ENCODE data around the gene AGPS.
"Not testable (repeated sequence)": the region's sequence is repeated elsewhere in the genome, so short reads cannot be mapped to it uniquely, and the experiment has no call there.

AGPS gene

DNA sequence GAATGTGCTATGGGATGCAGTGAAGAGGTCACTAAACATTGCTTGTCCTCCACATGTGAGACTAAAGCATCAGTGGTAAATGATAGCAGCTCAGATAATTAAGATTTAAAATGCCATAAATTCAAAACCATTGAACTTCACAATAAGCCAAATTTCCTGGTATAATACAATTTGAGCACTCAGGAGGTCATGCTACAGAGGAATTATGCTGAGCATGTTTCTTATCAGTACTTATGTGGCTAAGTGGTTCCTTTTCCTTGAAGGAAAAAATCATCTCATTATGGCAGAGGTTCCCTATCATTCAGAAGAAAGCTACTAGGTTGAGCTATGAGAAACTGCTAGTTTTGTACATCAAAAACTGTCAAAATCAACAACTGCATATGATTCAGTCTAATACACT, 156.6 kb downstream of the AGPS start:
- H3K9me3 ChIP-seq (ENCODE audit: control insufficient read depth, insufficient read depth, low read depth, low read length): no peaks in the 10 kb centered on the region
- CTCF ChIA-PET: interaction anchor here (1.1 kb wide), 1 partner anchor 214 kb away, joined by 4 read pairs; no protein-coding TSS in a partner anchor
- no peaks in the 10 kb centered on the region for H3K4me1 ChIP-seq (ENCODE audit: control insufficient read depth, insufficient read depth, low read length)
- H3K27ac ChIP-seq (ENCODE audit: extremely low read depth, low read depth, low read length): no peak overlapping the region
- POLR2A ChIA-PET: no interaction called here
- H3K36me3 ChIP-seq (ENCODE audit: control insufficient read depth in 2 of 2, insufficient read depth in 1 of 2, low read length in 2 of 2): no peaks in the 10 kb centered on the region
- TF ChIP-seq, protein P1, sequence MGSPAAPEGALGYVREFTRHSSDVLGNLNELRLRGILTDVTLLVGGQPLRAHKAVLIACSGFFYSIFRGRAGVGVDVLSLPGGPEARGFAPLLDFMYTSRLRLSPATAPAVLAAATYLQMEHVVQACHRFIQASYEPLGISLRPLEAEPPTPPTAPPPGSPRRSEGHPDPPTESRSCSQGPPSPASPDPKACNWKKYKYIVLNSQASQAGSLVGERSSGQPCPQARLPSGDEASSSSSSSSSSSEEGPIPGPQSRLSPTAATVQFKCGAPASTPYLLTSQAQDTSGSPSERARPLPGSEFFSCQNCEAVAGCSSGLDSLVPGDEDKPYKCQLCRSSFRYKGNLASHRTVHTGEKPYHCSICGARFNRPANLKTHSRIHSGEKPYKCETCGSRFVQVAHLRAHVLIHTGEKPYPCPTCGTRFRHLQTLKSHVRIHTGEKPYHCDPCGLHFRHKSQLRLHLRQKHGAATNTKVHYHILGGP (tag by site-specific recombination; IDR thresholded peaks at IDR 0.05): no peak
- TF ChIP-seq ZNF664 (tag by site-specific recombination; IDR thresholded peaks at IDR 0.05): no peak
- no peak for TF ChIP-seq ZNF121 (tag by site-specific recombination; IDR thresholded peaks at IDR 0.05)
- no peak for TF ChIP-seq ZNF239 (tag by site-specific recombination; IDR thresholded peaks at IDR 0.05)
- no peak for TF ChIP-seq ZNF544 (tag by site-specific recombination; IDR thresholded peaks at IDR 0.05)
- TF ChIP-seq ZNF791 (tag by site-specific recombination; IDR thresholded peaks at IDR 0.05): no peak
- no peak for TF ChIP-seq SP2 (tag by site-specific recombination; IDR thresholded peaks at IDR 0.05)
- TF ChIP-seq FEZF1 (tag by site-specific recombination; IDR thresholded peaks at IDR 0.05): no peak
- no peak for TF ChIP-seq ZNF416 (tag by site-specific recombination; IDR thresholded peaks at IDR 0.05)
- no peak for TF ChIP-seq ZSCAN16 (tag by site-specific recombination; IDR thresholded peaks at IDR 0.05)
- TF ChIP-seq ZSCAN30 (tag by site-specific recombination; IDR thresholded peaks at IDR 0.05): no peak
- TF ChIP-seq ZNF133 (tag by site-specific recombination; IDR thresholded peaks at IDR 0.05): no peak
- TF ChIP-seq ZNF629 (tag by site-specific recombination; IDR thresholded peaks at IDR 0.05): no peak
- no peak overlapping the region for H3K4me3 ChIP-seq (ENCODE audit: low read depth, low read length)

DNA sequence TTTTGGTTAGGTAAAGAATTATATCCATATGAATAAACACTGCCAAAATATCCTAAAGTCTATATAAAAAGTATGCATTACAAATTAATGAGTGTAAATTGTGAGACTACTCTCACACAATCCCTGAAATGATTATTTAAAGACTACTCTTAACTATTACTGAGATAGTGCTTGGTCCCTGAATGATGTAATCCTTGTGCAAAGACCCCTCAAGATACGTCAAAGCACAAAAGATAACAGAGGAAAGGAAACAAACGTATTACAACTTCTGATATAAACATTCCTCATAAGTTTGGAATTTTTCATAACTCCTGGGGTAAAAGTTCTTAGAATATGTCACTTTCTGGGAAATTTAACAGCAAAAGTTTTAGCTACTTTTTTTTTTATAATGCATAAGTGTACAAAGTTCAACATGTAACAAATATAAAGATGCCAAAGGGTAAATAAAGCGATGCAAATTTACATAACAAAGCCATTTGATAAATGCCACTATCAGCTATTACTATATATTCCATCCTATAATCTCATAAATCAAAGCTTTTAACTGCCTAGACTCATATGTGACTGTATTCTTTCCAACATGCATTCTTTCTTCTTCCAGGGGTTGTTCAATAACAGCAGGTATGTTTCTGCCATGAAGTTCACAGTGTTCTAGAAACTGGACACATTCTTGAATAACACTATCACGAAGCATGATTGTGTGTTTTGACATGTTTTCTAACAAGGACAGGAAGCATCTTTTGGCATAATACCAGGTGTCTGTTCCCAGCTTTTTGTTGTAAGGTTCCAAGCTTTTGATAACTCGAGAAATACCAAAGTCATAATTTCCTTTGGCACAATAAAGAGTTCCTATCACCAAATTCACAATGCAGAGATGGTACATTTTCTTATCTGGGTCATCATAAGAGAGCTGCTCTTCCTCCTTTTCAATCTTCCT, 158.0 kb downstream of the AGPS start:
- ChIA-PET POLR2A (no interaction called here), CTCF (no interaction called here)
- H3K4me3 ChIP-seq (ENCODE audit: low read depth, low read length): no peak overlapping the region
- H3K36me3 ChIP-seq (ENCODE audit: control insufficient read depth in 2 of 2, insufficient read depth in 1 of 2, low read length in 2 of 2): no peaks in the 10 kb centered on the region
- no peaks in the 10 kb centered on the region for H3K4me1 ChIP-seq (ENCODE audit: control insufficient read depth, insufficient read depth, low read length)
- H3K9me3 ChIP-seq (ENCODE audit: control insufficient read depth, insufficient read depth, low read depth, low read length): no peaks in the 10 kb centered on the region
- no peak overlapping the region for H3K27ac ChIP-seq (ENCODE audit: extremely low read depth, low read depth, low read length)
- TF ChIP-seq ZNF768 (tag by site-specific recombination; IDR thresholded peaks at IDR 0.05): no peak
- no peak for TF ChIP-seq KLF7 (tag by site-specific recombination; IDR thresholded peaks at IDR 0.05; ENCODE audit: borderline replicate concordance)
- TF ChIP-seq ZNF654 (tag by site-specific recombination; IDR thresholded peaks at IDR 0.05; ENCODE audit: low read depth): no peak
- TF ChIP-seq, protein P2, sequence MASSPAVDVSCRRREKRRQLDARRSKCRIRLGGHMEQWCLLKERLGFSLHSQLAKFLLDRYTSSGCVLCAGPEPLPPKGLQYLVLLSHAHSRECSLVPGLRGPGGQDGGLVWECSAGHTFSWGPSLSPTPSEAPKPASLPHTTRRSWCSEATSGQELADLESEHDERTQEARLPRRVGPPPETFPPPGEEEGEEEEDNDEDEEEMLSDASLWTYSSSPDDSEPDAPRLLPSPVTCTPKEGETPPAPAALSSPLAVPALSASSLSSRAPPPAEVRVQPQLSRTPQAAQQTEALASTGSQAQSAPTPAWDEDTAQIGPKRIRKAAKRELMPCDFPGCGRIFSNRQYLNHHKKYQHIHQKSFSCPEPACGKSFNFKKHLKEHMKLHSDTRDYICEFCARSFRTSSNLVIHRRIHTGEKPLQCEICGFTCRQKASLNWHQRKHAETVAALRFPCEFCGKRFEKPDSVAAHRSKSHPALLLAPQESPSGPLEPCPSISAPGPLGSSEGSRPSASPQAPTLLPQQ (tag by site-specific recombination; IDR thresholded peaks at IDR 0.05): no peak
- TF ChIP-seq ZNF610 (tag by site-specific recombination; IDR thresholded peaks at IDR 0.05; ENCODE audit: borderline replicate concordance): no peak
- no peak for TF ChIP-seq ZNF423 (tag by site-specific recombination; IDR thresholded peaks at IDR 0.05)
- no peak for TF ChIP-seq MEIS1 (CRISPR knock-in tag; IDR thresholded peaks at IDR 0.05; ENCODE audit: borderline replicate concordance)
- no peak for TF ChIP-seq MYNN (tag by site-specific recombination; IDR thresholded peaks at IDR 0.05; ENCODE audit: borderline replicate concordance)
- no peak for TF ChIP-seq ZNF555 (tag by site-specific recombination; conservative IDR thresholded peaks at IDR 0.05)

DNA sequence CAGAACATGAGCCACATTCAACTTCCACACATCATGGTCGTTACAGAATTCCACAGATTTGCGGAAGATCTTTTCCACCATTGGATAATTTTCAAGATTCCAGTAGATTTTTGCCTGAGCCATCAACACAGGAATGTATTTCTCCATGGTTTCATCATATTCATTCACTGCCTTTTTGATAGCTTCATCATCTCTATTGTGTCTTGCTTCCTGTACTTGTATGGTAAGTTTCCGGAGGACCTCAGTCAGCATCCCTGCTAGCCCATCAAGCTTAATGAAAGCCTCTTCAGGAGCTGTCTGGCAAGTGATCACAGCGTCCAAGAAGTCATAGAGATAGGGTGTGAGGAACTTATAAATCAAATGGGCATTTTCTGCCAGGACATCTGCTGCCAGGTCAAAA, 158.8 kb downstream of the AGPS start:
- H3K9me3 ChIP-seq (ENCODE audit: control insufficient read depth, insufficient read depth, low read depth, low read length); POLR2A ChIA-PET; CTCF ChIA-PET; H3K27ac ChIP-seq (ENCODE audit: extremely low read depth, low read depth, low read length); H3K4me1 ChIP-seq (ENCODE audit: control insufficient read depth, insufficient read depth, low read length); H3K4me3 ChIP-seq (ENCODE audit: low read depth, low read length); H3K36me3 ChIP-seq (ENCODE audit: control insufficient read depth in 2 of 2, insufficient read depth in 1 of 2, low read length in 2 of 2): not testable (repeated sequence)

Measured in HEK293 (cell line).